HEK293T (cell line): ENCODE measurements around the gene UNC45A.

ENCODE experiments used
- CTCF ChIA-PET: fragments of 350-600 bp; formaldehyde crosslinking; extraction: SDS; loops from one replicate; lab custom pipeline; 2021; ENCODE audit warnings: antibody characterized with exemption, inconsistent platforms; lab: Yijun Ruan, JAX
- POLR2A ChIA-PET: fragments of 350-600 bp; formaldehyde crosslinking; extraction: SDS; loops from one replicate; lab custom pipeline; 2020; ENCODE audit warnings: antibody characterized with exemption, inconsistent platforms; lab: Yijun Ruan, JAX
- DNase-seq: peaks from one replicate; pipeline ENCODE4 v3.0.0; 2012; ENCODE audit warnings: mixed read lengths; ENCODE audit errors: extremely low spot score
- ARNT ChIP-seq: fragments of 450-650 bp; IDR thresholded peaks from 2 replicates; pipeline ENCODE4 v1.6.1; 2017; ENCODE audit warnings: mild to moderate bottlenecking
- BHLHE40 ChIP-seq: fragments of 450-650 bp; IDR thresholded peaks from 2 replicates; pipeline ENCODE4 v1.6.1; 2016; ENCODE audit warnings: mild to moderate bottlenecking, moderate library complexity, borderline replicate concordance
- CTBP1 ChIP-seq: fragments of 450-650 bp; IDR thresholded peaks from 2 replicates; pipeline ENCODE4 v1.6.1; 2016; ENCODE audit warnings: borderline replicate concordance
- ELF4 ChIP-seq: fragments of 450-650 bp; IDR thresholded peaks from 2 replicates; pipeline ENCODE4 v1.6.1; 2017; ENCODE audit warnings: antibody characterized with exemption
- FOXA1 ChIP-seq: fragments of 450-650 bp; IDR thresholded peaks from 2 replicates; pipeline ENCODE4 v1.6.1; 2016; ENCODE audit warnings: mild to moderate bottlenecking
- FOXK2 ChIP-seq: fragments of 450-650 bp; IDR thresholded peaks from 2 replicates; pipeline ENCODE4 v1.6.1; 2016; ENCODE audit warnings: mild to moderate bottlenecking
- FOXM1 ChIP-seq: fragments of 450-650 bp; IDR thresholded peaks from 2 replicates; pipeline ENCODE4 v1.6.1; 2017; ENCODE audit warnings: mild to moderate bottlenecking, borderline replicate concordance
- HDGF ChIP-seq: fragments of 450-650 bp; IDR thresholded peaks from 2 replicates; pipeline ENCODE4 v1.6.1; 2017; ENCODE audit warnings: antibody characterized with exemption, borderline replicate concordance
- L3MBTL2 ChIP-seq: fragments of 450-650 bp; conservative IDR thresholded peaks from 2 replicates; pipeline ENCODE4 v1.6.1; 2016; ENCODE audit warnings: mild to moderate bottlenecking
- LEF1 ChIP-seq: fragments of 450-650 bp; IDR thresholded peaks from 2 replicates; pipeline ENCODE4 v1.6.1; 2017; ENCODE audit warnings: mild to moderate bottlenecking, borderline replicate concordance
- NFRKB ChIP-seq: fragments of 450-650 bp; IDR thresholded peaks from 2 replicates; pipeline ENCODE4 v1.6.1; 2016; ENCODE audit warnings: mild to moderate bottlenecking, moderate library complexity
- SP1 ChIP-seq: fragments of 450-650 bp; IDR thresholded peaks from 2 replicates; pipeline ENCODE4 v1.6.1; 2017
- SUZ12 ChIP-seq: fragments of 450-650 bp; IDR thresholded peaks from 2 replicates; pipeline ENCODE4 v1.6.1; 2016; ENCODE audit warnings: mild to moderate bottlenecking
- TARDBP ChIP-seq: fragments of 450-650 bp; IDR thresholded peaks from 2 replicates; pipeline ENCODE4 v1.6.1; 2016
- ZNF384 ChIP-seq: fragments of 450-650 bp; IDR thresholded peaks from 2 replicates; pipeline ENCODE4 v1.6.1; 2016
- TF ChIP-seq, protein P1 (sequence below): fragments of 450-650 bp; IDR thresholded peaks from 2 replicates; pipeline ENCODE4 v1.6.1; 2016

The UNC45A gene

DNA sequence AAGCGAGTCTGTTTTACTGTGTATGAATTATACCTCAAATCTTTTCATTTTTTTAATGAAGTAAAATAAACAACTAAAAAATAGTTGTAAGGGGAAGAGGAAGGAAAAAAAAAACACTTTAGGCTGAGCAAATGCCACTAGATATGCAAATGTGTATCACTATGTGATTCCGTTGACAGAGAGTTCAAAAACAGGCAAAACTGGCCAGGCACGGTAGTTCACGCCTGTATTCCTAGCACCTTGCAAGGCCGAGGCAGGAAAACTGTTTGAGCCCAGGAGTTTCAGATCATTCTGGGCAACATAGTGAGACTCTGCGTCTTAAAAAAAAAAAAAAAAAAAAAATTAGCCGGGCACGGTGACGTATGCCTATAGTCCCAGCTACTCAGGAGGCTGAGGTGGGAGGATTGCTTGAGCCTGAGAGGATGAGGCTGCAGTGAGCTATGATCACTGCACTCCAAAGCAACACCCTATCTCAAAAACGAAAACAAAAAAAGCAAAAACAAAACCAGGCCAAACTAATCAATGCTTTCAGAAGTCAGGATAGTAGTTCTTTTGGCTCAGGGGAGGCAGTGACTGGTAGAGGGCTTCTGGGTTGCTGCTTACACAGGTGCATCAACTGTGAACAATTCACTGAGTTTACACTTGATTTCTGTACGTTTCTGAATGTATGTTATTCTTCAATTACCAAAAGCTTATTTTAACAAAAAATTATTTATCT is 51.9 kb downstream of the UNC45A start:
- TF ChIP-seq TARDBP (no peak), FOXM1 (no peak), SP1 (no peak), BHLHE40 (no peak), NFRKB (no peak)
- no peak for DNase-seq
- ChIA-PET CTCF (interaction anchor here (1.9 to 2.1 kb wide), 2 partner anchors 30 to 54 kb away, joined by 6 to 8 read pairs; partner anchors contain the start of gene HDDC3), POLR2A (interaction anchor here (1.6 kb wide), 2 partner anchors 33 to 54 kb away, joined by 4 read pairs; partner anchors contain the start of genes HDDC3 and RCCD1)

DNA sequence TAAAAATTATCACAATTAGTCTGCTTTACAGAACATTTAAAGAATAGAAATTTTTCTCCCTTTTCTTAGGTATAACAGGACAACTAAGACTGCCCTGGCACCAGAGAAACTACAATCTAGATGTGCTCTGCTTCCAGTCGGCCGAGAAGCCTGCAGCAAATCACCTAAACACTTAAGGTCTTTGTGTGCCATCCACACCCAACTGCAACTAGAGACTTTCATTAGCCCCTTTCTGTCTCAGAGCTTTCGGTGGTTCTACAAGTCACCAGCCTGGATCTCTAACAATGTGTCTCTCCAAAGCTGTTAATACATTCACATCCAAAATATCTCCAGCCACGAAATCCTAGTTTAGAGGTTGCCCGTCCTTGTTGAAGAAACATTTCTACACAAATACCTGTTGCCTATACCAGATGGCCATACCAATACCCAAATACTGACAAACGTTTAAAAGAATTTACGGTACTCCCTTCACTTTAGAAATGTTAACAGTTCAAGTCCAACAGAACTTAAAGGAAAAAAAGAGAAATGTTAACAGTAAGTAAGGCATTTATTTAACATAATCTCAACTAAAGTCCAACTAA is 52.6 kb downstream of the UNC45A start:
- DNase-seq = no peak
- POLR2A ChIA-PET = interaction anchor here (0.7 to 1.6 kb wide), 5 partner anchors 33 to 84 kb away, joined by 3 to 4 read pairs (median 4); partner anchors contain the start of genes HDDC3 and RCCD1
- CTCF ChIA-PET = interaction anchor here (1.9 to 2.1 kb wide), 3 partner anchors 31 to 62 kb away, joined by 4 to 8 read pairs (median 6); partner anchors contain the start of gene HDDC3
- TF ChIP-seq ARNT = no peak
- no peak for TF ChIP-seq ZNF384
- no peak for TF ChIP-seq NFRKB

DNA sequence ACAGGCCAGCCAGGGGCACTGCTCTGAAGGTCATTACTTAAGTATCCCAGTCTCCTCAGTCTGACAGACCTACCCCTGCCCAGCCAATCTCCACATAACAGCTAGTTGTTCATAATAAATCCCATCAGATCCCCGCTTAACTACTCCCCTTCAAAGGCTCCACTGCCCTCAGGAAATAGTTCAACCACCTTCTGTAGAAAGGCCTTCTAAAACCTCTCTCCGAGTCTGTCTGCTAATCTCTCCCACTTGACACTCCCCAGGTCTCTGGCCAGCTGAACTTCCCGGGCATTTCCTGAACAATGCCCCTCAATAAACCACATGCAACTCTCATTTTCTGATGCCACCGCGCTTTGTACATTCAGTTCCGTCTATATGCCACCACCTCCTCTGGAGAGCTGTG is 53.2 kb downstream of the UNC45A start:
- CTCF ChIA-PET = interaction anchor here (1.9 to 2.1 kb wide), 3 partner anchors 32 to 61 kb away, joined by 4 to 8 read pairs (median 6); partner anchors contain the start of gene HDDC3
- TF ChIP-seq LEF1 = no peak
- TF ChIP-seq FOXM1 = no peak
- no peak for TF ChIP-seq SUZ12
- TF ChIP-seq SP1 = no peak
- TF ChIP-seq ELF4 = no peak
- no peak for TF ChIP-seq NFRKB
- TF ChIP-seq FOXA1 = no peak
- DNase-seq = no peak
- POLR2A ChIA-PET = interaction anchor here (0.7 to 1.6 kb wide), 4 partner anchors 34 to 84 kb away, joined by 3 to 4 read pairs (median 4); partner anchors contain the start of genes HDDC3 and RCCD1

DNA sequence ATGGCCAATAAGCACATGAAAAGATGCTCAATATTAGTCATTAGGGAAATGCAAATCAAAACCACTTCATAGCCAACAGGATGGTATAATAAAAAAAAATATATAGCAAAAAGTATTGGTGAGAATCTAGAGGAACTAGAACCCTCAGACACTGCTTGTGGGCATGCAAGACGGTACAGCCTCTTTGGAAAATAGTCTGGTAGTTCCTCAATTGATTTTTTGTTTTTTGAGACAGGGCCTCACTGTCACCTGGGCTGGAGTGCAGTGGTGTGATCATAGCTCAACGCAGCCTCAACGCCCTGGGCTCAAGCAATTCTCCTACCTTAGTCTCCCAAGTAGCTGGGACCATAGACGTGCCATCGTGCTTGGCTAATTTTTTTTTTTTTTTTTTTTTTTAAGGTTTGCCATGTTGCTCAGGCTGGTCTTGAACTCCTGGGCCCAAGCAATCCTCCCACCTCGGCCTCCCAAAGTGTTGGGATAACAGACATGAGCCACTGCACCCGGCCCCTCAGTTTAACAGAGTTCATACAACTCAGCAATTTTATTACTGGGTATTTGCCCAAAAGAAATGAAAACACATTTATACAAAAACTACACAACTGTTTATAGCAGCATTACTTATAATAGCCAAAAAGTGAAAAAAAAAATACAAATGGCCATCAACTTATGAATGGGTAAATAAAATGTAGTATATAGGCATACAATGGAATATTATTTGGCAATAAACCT is 54.1 kb downstream of the UNC45A start:
- no peak for DNase-seq
- ChIA-PET POLR2A (interaction anchor here (1.0 to 1.5 kb wide), 2 partner anchors 31 to 35 kb away, joined by 3 to 4 read pairs; partner anchors contain the start of gene RCCD1), CTCF (interaction anchor here (1.9 kb wide), 1 partner anchor 60 kb away, joined by 4 read pairs; no protein-coding TSS in a partner anchor)
- TF ChIP-seq NFRKB = no peak

DNA sequence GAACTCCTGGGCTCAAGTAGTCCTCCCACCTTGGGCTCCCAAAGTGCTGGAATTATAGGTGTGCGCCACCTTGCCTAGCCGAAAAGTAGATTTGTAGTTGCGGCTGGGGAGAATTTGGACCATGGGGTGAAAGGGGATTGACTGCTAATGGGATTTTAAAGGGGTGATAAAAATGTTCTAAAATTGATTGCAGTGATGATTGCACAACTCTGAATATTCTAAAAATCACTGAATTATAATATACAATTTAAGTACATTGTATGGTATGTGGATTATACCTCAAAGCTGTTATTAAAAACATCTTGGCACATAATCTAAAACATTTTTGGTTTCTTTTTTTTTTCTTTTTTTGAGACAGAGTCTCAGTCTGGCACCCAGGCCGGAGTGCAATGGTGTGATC is 55.4 kb downstream of the UNC45A start:
- ChIA-PET POLR2A (interaction anchor here (0.6 kb wide), 1 partner anchor 59 kb away, joined by 3 read pairs; no protein-coding TSS in a partner anchor), CTCF (interaction anchor here (1.2 kb wide), 1 partner anchor 65 kb away, joined by 3 read pairs; no protein-coding TSS in a partner anchor)
- TF ChIP-seq BHLHE40 = no peak
- TF ChIP-seq LEF1 = no peak
- TF ChIP-seq FOXA1 = no peak
- TF ChIP-seq SP1 = no peak
- no peak for TF ChIP-seq L3MBTL2
- no peak for TF ChIP-seq ARNT
- TF ChIP-seq TARDBP = no peak
- no peak for TF ChIP-seq FOXM1
- no peak for TF ChIP-seq ELF4
- TF ChIP-seq SUZ12 = no peak
- TF ChIP-seq ZNF384 = no peak
- TF ChIP-seq CTBP1 = no peak
- no peak for TF ChIP-seq HDGF
- no peak for TF ChIP-seq FOXK2
- TF ChIP-seq, protein P1, sequence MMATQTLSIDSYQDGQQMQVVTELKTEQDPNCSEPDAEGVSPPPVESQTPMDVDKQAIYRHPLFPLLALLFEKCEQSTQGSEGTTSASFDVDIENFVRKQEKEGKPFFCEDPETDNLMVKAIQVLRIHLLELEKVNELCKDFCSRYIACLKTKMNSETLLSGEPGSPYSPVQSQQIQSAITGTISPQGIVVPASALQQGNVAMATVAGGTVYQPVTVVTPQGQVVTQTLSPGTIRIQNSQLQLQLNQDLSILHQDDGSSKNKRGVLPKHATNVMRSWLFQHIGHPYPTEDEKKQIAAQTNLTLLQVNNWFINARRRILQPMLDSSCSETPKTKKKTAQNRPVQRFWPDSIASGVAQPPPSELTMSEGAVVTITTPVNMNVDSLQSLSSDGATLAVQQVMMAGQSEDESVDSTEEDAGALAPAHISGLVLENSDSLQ = no peak
- no peak for TF ChIP-seq NFRKB
- DNase-seq = no peak

DNA sequence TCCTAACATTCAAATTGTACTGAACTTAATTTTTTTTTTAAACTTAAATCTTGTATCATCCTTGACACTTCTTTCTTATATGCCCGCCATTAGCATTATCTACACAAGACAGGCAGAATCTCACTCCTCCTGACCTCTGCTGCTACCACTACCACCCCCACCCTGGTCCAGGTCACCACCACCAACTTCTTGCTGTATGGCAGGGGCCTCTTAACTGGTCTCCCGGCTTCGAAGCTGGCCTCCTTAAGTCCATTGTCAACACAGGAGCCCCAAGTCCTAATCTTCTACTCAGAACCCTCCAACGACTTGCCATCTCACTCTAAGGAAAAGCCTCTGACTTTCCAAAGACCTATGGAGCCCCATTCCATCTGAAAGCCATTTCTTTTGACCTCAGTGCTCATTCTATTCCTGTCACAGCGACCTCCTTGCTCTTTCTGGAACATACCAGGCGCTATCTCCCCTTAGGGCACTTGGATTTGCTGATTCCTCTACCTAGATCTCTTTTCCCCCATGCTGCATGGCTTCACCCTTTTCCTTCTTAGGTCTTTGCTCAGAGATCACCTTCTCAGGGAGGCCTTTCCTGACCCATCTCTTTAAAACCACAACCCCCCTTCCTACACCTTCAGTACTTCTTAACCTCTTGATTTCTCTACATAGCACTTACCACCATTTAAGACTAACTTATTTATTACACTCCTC is 56.7 kb downstream of the UNC45A start:
- ChIA-PET CTCF (interaction anchor here (1.2 kb wide), 1 partner anchor 64 kb away, joined by 3 read pairs; no protein-coding TSS in a partner anchor), POLR2A (interaction anchor here (0.6 to 0.7 kb wide), 2 partner anchors 271 to 1973 kb away, joined by 3 read pairs; no protein-coding TSS in a partner anchor)
- TF ChIP-seq BHLHE40 = no peak
- TF ChIP-seq FOXM1 = no peak
- no peak for TF ChIP-seq SUZ12
- TF ChIP-seq ZNF384 = no peak
- no peak for TF ChIP-seq LEF1
- TF ChIP-seq ARNT = no peak
- no peak for TF ChIP-seq TARDBP
- no peak for TF ChIP-seq FOXK2
- TF ChIP-seq ELF4 = no peak
- TF ChIP-seq, protein P1 = no peak
- no peak for TF ChIP-seq CTBP1
- no peak for TF ChIP-seq FOXA1
- no peak for TF ChIP-seq HDGF
- no peak for TF ChIP-seq SP1
- no peak for TF ChIP-seq NFRKB
- no peak for TF ChIP-seq L3MBTL2
- DNase-seq = no peak
